Measurements from ENCODE around the gene COQ3. TPM values are rescaled to one million over a fixed set of nuclear protein-coding genes. Genes with fewer than 3 reads are reported as not detected.

COQ3 gene
- total and polyA plus RNA-seq, 12 donors: 22.4 to 41.5 (median 33.4) TPM

DNA sequence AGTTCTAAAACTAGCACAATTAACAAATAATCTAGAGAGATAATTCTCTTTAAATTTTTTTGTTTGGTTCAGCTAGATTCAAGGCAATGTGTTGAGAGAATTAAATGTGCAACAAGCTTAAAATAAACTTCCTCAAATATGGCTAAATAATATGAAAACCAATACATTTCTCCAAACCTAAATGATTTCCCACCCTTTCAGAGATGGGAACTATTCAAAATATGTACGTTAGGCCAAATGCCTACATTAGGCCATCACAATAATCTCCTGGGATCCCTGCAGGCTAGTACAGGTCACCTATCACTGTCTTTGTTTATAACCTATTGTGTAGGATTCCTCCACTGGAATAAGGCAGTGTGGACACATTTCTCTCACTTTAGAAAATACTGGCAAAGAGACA, 46.2 kb downstream of the COQ3 start:
- Histone ChIP-seq H3K27me3 (peaks cover 0 to 87% (median 35%) of the 10 kb centered on the region in 7 donors), H3K27ac (no peak overlapping the region), H3K36me3 (no peaks in the 10 kb centered on the region), H3K9me3 (no peaks in the 10 kb centered on the region), H3K4me3 (no peak overlapping the region), H3K4me1 (peaks cover 0 to 12% (median 5%) of the 10 kb centered on the region in 9 donors)
- no peak for ATAC-seq
- no peak for DNase-seq
- intact Hi-C loops (cut with DNase I): no loop called here
- TF ChIP-seq, protein P1, sequence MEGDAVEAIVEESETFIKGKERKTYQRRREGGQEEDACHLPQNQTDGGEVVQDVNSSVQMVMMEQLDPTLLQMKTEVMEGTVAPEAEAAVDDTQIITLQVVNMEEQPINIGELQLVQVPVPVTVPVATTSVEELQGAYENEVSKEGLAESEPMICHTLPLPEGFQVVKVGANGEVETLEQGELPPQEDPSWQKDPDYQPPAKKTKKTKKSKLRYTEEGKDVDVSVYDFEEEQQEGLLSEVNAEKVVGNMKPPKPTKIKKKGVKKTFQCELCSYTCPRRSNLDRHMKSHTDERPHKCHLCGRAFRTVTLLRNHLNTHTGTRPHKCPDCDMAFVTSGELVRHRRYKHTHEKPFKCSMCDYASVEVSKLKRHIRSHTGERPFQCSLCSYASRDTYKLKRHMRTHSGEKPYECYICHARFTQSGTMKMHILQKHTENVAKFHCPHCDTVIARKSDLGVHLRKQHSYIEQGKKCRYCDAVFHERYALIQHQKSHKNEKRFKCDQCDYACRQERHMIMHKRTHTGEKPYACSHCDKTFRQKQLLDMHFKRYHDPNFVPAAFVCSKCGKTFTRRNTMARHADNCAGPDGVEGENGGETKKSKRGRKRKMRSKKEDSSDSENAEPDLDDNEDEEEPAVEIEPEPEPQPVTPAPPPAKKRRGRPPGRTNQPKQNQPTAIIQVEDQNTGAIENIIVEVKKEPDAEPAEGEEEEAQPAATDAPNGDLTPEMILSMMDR (IDR thresholded peaks at IDR 0.05): no peak
- 73 to 75% methylated on average over 1 of the region's 1 CpG for WGBS, 2 donors

DNA sequence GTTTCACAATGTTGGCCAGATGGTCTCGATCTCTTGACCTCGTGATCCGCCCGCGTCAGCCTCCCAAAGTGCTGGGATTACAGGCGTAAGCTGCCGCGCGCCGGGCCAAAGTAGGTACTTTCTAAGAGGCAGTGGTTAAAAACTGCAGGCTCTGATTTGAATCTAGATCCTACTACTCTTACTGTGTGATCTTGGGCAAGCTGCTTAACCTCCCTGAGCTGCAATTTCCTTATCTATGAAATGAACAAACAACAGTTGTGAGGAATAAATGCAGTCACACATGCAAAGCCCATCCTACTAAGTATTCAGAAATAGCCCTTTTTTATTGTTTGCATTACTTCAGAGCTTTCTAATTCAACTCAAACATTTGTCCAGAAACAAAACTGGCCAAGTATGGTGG, 47.4 kb downstream of the COQ3 start:
- H3K27me3 ChIP-seq: peaks cover 0 to 79% (median 28%) of the 10 kb centered on the region in 7 donors
- intact Hi-C loops (cut with DNase I): no loop called here

DNA sequence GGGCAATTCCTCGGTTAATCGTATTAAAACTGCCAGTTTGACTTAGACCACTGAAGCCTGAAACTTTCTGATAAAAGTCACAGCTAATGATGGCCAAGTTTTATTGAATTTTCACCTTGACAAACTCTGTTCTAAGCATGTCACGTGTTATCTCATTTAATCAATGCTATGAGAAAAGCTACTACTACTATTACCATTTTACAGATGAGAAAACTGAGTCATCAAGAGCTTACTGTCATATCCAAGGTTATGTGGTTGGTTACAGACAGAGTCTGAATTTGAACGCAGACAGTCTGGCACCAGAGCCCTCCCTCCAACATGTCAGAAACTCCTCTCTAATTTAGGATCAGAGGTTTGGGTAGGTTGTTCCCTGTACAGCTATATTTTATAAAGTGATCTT, 48.8 kb downstream of the COQ3 start:
- TF ChIP-seq, protein P1 (IDR thresholded peaks at IDR 0.05): no peak
- ATAC-seq (no peak), DNase-seq (no peak)
- 89 to 94% methylated on average over 4 of the region's 4 CpGs for WGBS, 2 donors
- no peak overlapping the region for H3K4me3 ChIP-seq
- no peaks in the 10 kb centered on the region for H3K9me3 ChIP-seq
- peaks cover 0 to 11% (median 5%) of the 10 kb centered on the region in 9 donors for H3K4me1 ChIP-seq
- H3K27ac ChIP-seq: no peak overlapping the region
- intact Hi-C loops (cut with DNase I): no loop called here
- H3K36me3 ChIP-seq: no peaks in the 10 kb centered on the region
- H3K27me3 ChIP-seq: peaks cover 0 to 65% (median 15%) of the 10 kb centered on the region in 7 donors

More for the DNA sequence above, 47.4 kb downstream of the COQ3 start:
- DNase-seq (no peak), ATAC-seq (no peak)
- H3K4me3 ChIP-seq: no peak overlapping the region
- H3K9me3 ChIP-seq: no peaks in the 10 kb centered on the region
- TF ChIP-seq, protein P1 (IDR thresholded peaks at IDR 0.05): no peak
- WGBS, 2 donors: 94% methylated on average over 10 of the region's 10 CpGs
- H3K4me1 ChIP-seq: peaks cover 0 to 12% (median 5%) of the 10 kb centered on the region in 9 donors
- no peaks in the 10 kb centered on the region for H3K36me3 ChIP-seq
- H3K27ac ChIP-seq: no peak overlapping the region

DNA sequence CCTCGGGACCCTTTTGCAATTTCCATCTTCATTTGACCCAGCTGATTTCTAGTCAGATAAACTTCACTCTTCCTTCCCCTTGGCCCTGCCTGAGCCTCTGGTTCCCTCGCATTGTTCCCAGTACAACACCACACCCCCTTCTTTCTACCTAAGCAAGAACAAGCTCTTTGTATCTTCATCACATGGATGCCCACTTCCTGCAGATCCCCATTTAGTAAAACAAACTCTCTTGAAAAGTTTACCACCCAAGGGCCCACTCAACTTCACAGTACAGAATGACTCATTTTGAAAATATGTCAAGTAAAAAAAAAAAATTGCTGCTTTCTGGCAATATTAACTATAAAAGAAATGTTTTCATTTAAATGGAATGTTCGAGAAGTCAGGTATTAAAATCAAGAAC, 49.7 kb downstream of the COQ3 start:
- DNase-seq (no peak), ATAC-seq (no peak)
- H3K4me3 ChIP-seq: no peak overlapping the region
- H3K36me3 ChIP-seq: no peaks in the 10 kb centered on the region
- H3K27me3 ChIP-seq: peaks cover 0 to 56% (median 9%) of the 10 kb centered on the region in 7 donors
- H3K27ac ChIP-seq: no peak overlapping the region
- intact Hi-C loops (cut with DNase I): no loop called here
- H3K4me1 ChIP-seq: peaks cover 0 to 7% (median 0%) of the 10 kb centered on the region in 9 donors
- WGBS, 2 donors: 43 to 46% methylated on average over 3 of the region's 3 CpGs
- TF ChIP-seq, protein P1 (IDR thresholded peaks at IDR 0.05): no peak
- H3K9me3 ChIP-seq: no peaks in the 10 kb centered on the region
